NOMO-1 treated with dmso at 0.1 percent for 144 hours (cell line): ENCODE data around the gene C8A.

Source experiments
- DNase-seq: peaks from one replicate; lab custom pipeline; 2025; ENCODE audit not compliant: unreplicated experiment; lab: John Stamatoyannopoulos, UW

The C8A gene

GRCh38 chr1:56880774-56881173, 26.2 kb downstream of the C8A start:
- no peak for DNase-seq

GRCh38 chr1:56881417-56881816, 26.8 kb downstream of the C8A start:
- DNase-seq: no peak

GRCh38 chr1:56890229-56890628, 35.6 kb downstream of the C8A start:
- no peak for DNase-seq

GRCh38 chr1:56894014-56894413, 39.4 kb downstream of the C8A start:
- DNase-seq: no peak

- no peak for DNase-seq
Measured at GRCh38 chr1:56897150-56898004, 42.8 kb downstream of the C8A start.

GRCh38 chr1:56898005-56898373, 43.4 kb downstream of the C8A start:
- no peak for DNase-seq

GRCh38 chr1:56898879-56899278, 44.3 kb downstream of the C8A start:
- no peak for DNase-seq

- DNase-seq: peak; percentile 58
Measured at GRCh38 chr1:56901716-56902115, 47.1 kb downstream of the C8A start.

GRCh38 chr1:56903778-56904177, 49.2 kb downstream of the C8A start:
- DNase-seq: no peak

GRCh38 chr1:56904663-56905397, 50.2 kb downstream of the C8A start:
- no peak for DNase-seq

GRCh38 chr1:56905667-56906066, 51.1 kb downstream of the C8A start:
- no peak for DNase-seq

- peak; percentile 70 for DNase-seq
Measured at GRCh38 chr1:56908619-56909221, 54.1 kb downstream of the C8A start.

GRCh38 chr1:56910441-56910985, 55.9 kb downstream of the C8A start:
- peak; percentile 75 for DNase-seq

- DNase-seq: peak; percentile 34
Measured at GRCh38 chr1:56911098-56911938, 56.7 kb downstream of the C8A start.

- no peak for DNase-seq
Measured at GRCh38 chr1:56912325-56912724, 57.7 kb downstream of the C8A start.

GRCh38 chr1:56915960-56916359, 61.4 kb downstream of the C8A start:
- DNase-seq: no peak

- DNase-seq: no peak
Measured at GRCh38 chr1:56916630-56917029, 62.0 kb downstream of the C8A start.

GRCh38 chr1:56917356-56917755, 62.8 kb downstream of the C8A start:
- DNase-seq: no peak

GRCh38 chr1:56920591-56921001, 66.0 kb downstream of the C8A start:
- DNase-seq: no peak

- no peak for DNase-seq
Measured at GRCh38 chr1:56921479-56921878, 66.9 kb downstream of the C8A start.

- DNase-seq: no peak
Measured at GRCh38 chr1:56922070-56922469, 67.5 kb downstream of the C8A start.
